Endothelial cell of hepatic sinusoid (primary cell): ENCODE measurements around the gene GDAP1L1.
"Not testable (repeated sequence)": the region's sequence is repeated elsewhere in the genome, so short reads cannot be mapped to it uniquely, and the experiment has no call there.

Experiments used
- in situ Hi-C: cut with HindIII; loops from 2 replicates; pipeline ENCODE4 v1.10.0; 2017; ENCODE audit warnings: low sequenced_read_pairs

The GDAP1L1 gene

GRCh38 chr20:44219170-44219730 is 27.9 kb upstream of the GDAP1L1 start:
- in situ Hi-C loops, result loop anchor here (10.0 kb wide), 1 partner anchor 166 kb away; no protein-coding TSS in a partner anchor

GRCh38 chr20:44219791-44220190 is 27.3 kb upstream of the GDAP1L1 start:
- in situ Hi-C loops, result loop anchor here (5.0 to 10.0 kb wide), 2 partner anchors 103 to 165 kb away; no protein-coding TSS in a partner anchor

GRCh38 chr20:44221368-44221954 is 25.6 kb upstream of the GDAP1L1 start:
- in situ Hi-C loops, result loop anchor here (5.0 kb wide), 1 partner anchor 101 kb away; no protein-coding TSS in a partner anchor

GRCh38 chr20:44222027-44222426 is 25.1 kb upstream of the GDAP1L1 start:
- in situ Hi-C loops, result loop anchor here (5.0 kb wide), 1 partner anchor 100 kb away; no protein-coding TSS in a partner anchor

- in situ Hi-C loops, result loop anchor here (5.0 kb wide), 1 partner anchor 100 kb away; no protein-coding TSS in a partner anchor
These were observed 24.3 kb upstream of the GDAP1L1 start for GRCh38 chr20:44222633-44223368.

GRCh38 chr20:44223721-44224120 is 23.4 kb upstream of the GDAP1L1 start:
- in situ Hi-C loops, result loop anchor here (5.0 kb wide), 1 partner anchor 99 kb away; no protein-coding TSS in a partner anchor

- in situ Hi-C loops, result loop anchor here (5.0 kb wide), 1 partner anchor 98 kb away; no protein-coding TSS in a partner anchor
These were observed 22.5 kb upstream of the GDAP1L1 start for GRCh38 chr20:44224637-44225036.

- in situ Hi-C loops, result no loop called here
These were observed 18.4 kb upstream of the GDAP1L1 start for GRCh38 chr20:44228465-44229258.

- in situ Hi-C loops, result no loop called here
These were observed 15.9 kb upstream of the GDAP1L1 start for GRCh38 chr20:44231193-44231592.

GRCh38 chr20:44231713-44232468 is 15.2 kb upstream of the GDAP1L1 start:
- in situ Hi-C loops, result no loop called here

GRCh38 chr20:44232469-44232856 is 14.6 kb upstream of the GDAP1L1 start:
- in situ Hi-C loops, result not testable (repeated sequence)

GRCh38 chr20:44233436-44234016 is 13.6 kb upstream of the GDAP1L1 start:
- in situ Hi-C loops, result no loop called here

GRCh38 chr20:44234566-44235317 is 12.4 kb upstream of the GDAP1L1 start:
- in situ Hi-C loops, result no loop called here

- in situ Hi-C loops, result no loop called here
These were observed 11.4 kb upstream of the GDAP1L1 start for GRCh38 chr20:44235702-44236101.

- in situ Hi-C loops, result not testable (repeated sequence)
These were observed 10.3 kb upstream of the GDAP1L1 start for GRCh38 chr20:44236840-44237239.

- in situ Hi-C loops, result no loop called here
These were observed 5.3 kb upstream of the GDAP1L1 start for GRCh38 chr20:44241796-44242195.

- in situ Hi-C loops, result no loop called here
These were observed 1.1 kb upstream of the GDAP1L1 start for GRCh38 chr20:44245977-44246376.

- in situ Hi-C loops, result no loop called here
These were observed 690 bp downstream of the GDAP1L1 start for GRCh38 chr20:44247586-44248409.
